WTC11 (cell line): ENCODE measurements around the gene C1QB. TPM values are rescaled to one million over a fixed set of nuclear protein-coding genes. Genes with fewer than 3 reads are reported as not detected.
A peak's percentile ranks its signal among the peaks of the same experiment; 100 is the strongest.

Source experiments
- ATAC-seq: fragments of 200-7000 bp; cut with Tn5 transposase; 2 replicates; pipeline ENCODE4 v1.10.0; 2021; ENCODE audit warnings: mild to moderate bottlenecking, moderate library complexity
- CTCF ChIA-PET: fragments of 300-600 bp; sonication (Branson Sonifier 250); formaldehyde crosslinking; loops from one replicate; lab custom pipeline; 2021; ENCODE audit warnings: antibody characterized with exemption; lab: Charles Lee
- POLR2A ChIA-PET: fragments of 350-600 bp; sonication (Branson Sonifier 250); formaldehyde crosslinking; loops from one replicate; lab custom pipeline; 2021; ENCODE audit warnings: antibody characterized with exemption; lab: Charles Lee
- DNase-seq: peaks from one replicate; pipeline ENCODE4 v3.0.0; 2021; ENCODE audit warnings: low spot score
- H3K27ac Mint-ChIP-seq: 2 replicates; pipeline ENCODE4 v1.8.0; 2021; ENCODE audit warnings: mixed read lengths
- H3K27me3 Mint-ChIP-seq: 2 replicates; pipeline ENCODE4 v1.8.0; 2021; ENCODE audit warnings: low read depth, mild to moderate bottlenecking, moderate library complexity, mixed read lengths
- H3K36me3 Mint-ChIP-seq: 2 replicates; pipeline ENCODE4 v1.8.0; 2021; ENCODE audit warnings: mixed read lengths
- H3K4me1 Mint-ChIP-seq: 2 replicates; pipeline ENCODE4 v1.8.0; 2022; ENCODE audit warnings: mixed read lengths
- H3K4me3 Mint-ChIP-seq: 2 replicates; pipeline ENCODE4 v1.8.0; 2021; ENCODE audit warnings: mild to moderate bottlenecking, moderate library complexity, mixed read lengths
- H3K9me3 Mint-ChIP-seq: 2 replicates; pipeline ENCODE4 v1.8.0; 2021; ENCODE audit warnings: mixed read lengths
- AR ChIP-seq: fragments of 250-450 bp; sonication (Bioruptor Pico); IDR thresholded peaks from 2 replicates; pipeline ENCODE4 v1.9.0; 2021; ENCODE audit warnings: mild to moderate bottlenecking
- CBFB ChIP-seq: sonication (generic); formaldehyde crosslinking; IDR thresholded peaks from 2 replicates; pipeline ENCODE4 v1.8.1; 2022; ENCODE audit warnings: mild to moderate bottlenecking, low read depth, missing genetic modification reagents
- CREB1 ChIP-seq: sonication (generic); formaldehyde crosslinking; IDR thresholded peaks from 2 replicates; pipeline ENCODE4 v1.8.0; 2023; ENCODE audit warnings: mild to moderate bottlenecking, missing genetic modification reagents
- CTCF ChIP-seq: fragments of 200-600 bp; IDR thresholded peaks from 2 replicates; pipeline ENCODE4 v1.8.0; 2022; ENCODE audit warnings: antibody characterized with exemption
- E2F1 ChIP-seq: sonication (generic); formaldehyde crosslinking; IDR thresholded peaks from 2 replicates; pipeline ENCODE4 v1.8.0; 2022; ENCODE audit warnings: mild to moderate bottlenecking, missing genetic modification reagents
- ESRRA ChIP-seq: sonication (generic); formaldehyde crosslinking; IDR thresholded peaks from 2 replicates; pipeline ENCODE4 v1.8.1; 2022; ENCODE audit warnings: mild to moderate bottlenecking, missing genetic modification reagents, borderline replicate concordance
- GABPB1 ChIP-seq: sonication (generic); formaldehyde crosslinking; IDR thresholded peaks from 2 replicates; pipeline ENCODE4 v1.8.1; 2023; ENCODE audit warnings: mild to moderate bottlenecking, missing genetic modification reagents
- IRF1 ChIP-seq: sonication (generic); formaldehyde crosslinking; IDR thresholded peaks from 2 replicates; pipeline ENCODE4 v1.8.0; 2023; ENCODE audit warnings: missing genetic modification reagents
- JUN ChIP-seq: sonication (generic); formaldehyde crosslinking; IDR thresholded peaks from 2 replicates; pipeline ENCODE4 v1.8.0; 2023; ENCODE audit warnings: mild to moderate bottlenecking, missing genetic modification reagents
- NR2C2 ChIP-seq: sonication (generic); formaldehyde crosslinking; IDR thresholded peaks from 2 replicates; pipeline ENCODE4 v1.8.0; 2022; ENCODE audit warnings: mild to moderate bottlenecking, missing genetic modification reagents
- SMAD3 ChIP-seq: sonication (generic); formaldehyde crosslinking; IDR thresholded peaks from 2 replicates; pipeline ENCODE4 v1.8.0; 2022; ENCODE audit warnings: missing genetic modification reagents, mild to moderate bottlenecking, borderline replicate concordance
- STAT6 ChIP-seq: sonication (generic); formaldehyde crosslinking; conservative IDR thresholded peaks from 2 replicates; pipeline ENCODE4 v1.8.1; 2023; ENCODE audit warnings: mild to moderate bottlenecking, low read depth, missing genetic modification reagents, moderate library complexity
- TP53 ChIP-seq: sonication (generic); formaldehyde crosslinking; IDR thresholded peaks from 2 replicates; pipeline ENCODE4 v1.8.1; 2023; ENCODE audit warnings: mild to moderate bottlenecking, missing genetic modification reagents
- USF2 ChIP-seq: sonication (generic); formaldehyde crosslinking; IDR thresholded peaks from 2 replicates; pipeline ENCODE4 v1.8.1; 2023; ENCODE audit warnings: mild to moderate bottlenecking, missing genetic modification reagents, moderate library complexity
- ZBTB43 ChIP-seq: sonication (generic); formaldehyde crosslinking; IDR thresholded peaks from 2 replicates; pipeline ENCODE4 v1.8.1; 2023; ENCODE audit warnings: mild to moderate bottlenecking, missing genetic modification reagents
- ZNF263 ChIP-seq: sonication (generic); formaldehyde crosslinking; IDR thresholded peaks from 2 replicates; pipeline ENCODE4 v1.8.1; 2022; ENCODE audit warnings: low read depth, mild to moderate bottlenecking, moderate library complexity, missing genetic modification reagents
- ZNF317 ChIP-seq: sonication (generic); formaldehyde crosslinking; IDR thresholded peaks from 2 replicates; pipeline ENCODE4 v1.8.1; 2023; ENCODE audit warnings: low read depth, mild to moderate bottlenecking, moderate library complexity, missing genetic modification reagents, borderline replicate concordance
- ZNF423 ChIP-seq: fragments of 250-450 bp; sonication (Bioruptor Pico); IDR thresholded peaks from 2 replicates; pipeline ENCODE4 v2.1.2; 2022; ENCODE audit warnings: mild to moderate bottlenecking, moderate library complexity
- total RNA-seq: library from RNA; stranded (reverse); gene quantifications from 3 replicates; pipeline ENCODE4 v1.2.3, GENCODE V29; 2021

C1QB gene
- total RNA-seq, 1 experiment from 2014 or later: 0.61 TPM

- 0 out of 2 replicates have a peak, but pooled peaks have one; percentile 22 for TF ChIP-seq USF2 (CRISPR knock-in tag)
These were observed 13.8 kb upstream of the C1QB start (continued) for GRCh38 chr1:22639286-22639685.

- no peaks in the 10 kb centered on the region for H3K36me3 Mint-ChIP-seq
- H3K9me3 Mint-ChIP-seq: no peaks in the 10 kb centered on the region
- no peak for TF ChIP-seq ZNF317 (CRISPR knock-in tag)
- no peak for TF ChIP-seq ESRRA
- no peak for TF ChIP-seq IRF1 (CRISPR knock-in tag)
- TF ChIP-seq CTCF: no peak
- no peak for TF ChIP-seq ZNF423
- TF ChIP-seq CREB1 (CRISPR knock-in tag): no peak
- TF ChIP-seq STAT6 (CRISPR knock-in tag): no peak
- no peak for TF ChIP-seq GABPB1 (CRISPR knock-in tag)
- TF ChIP-seq TP53: no peak
- no peak for TF ChIP-seq JUN
- TF ChIP-seq AR (CRISPR knock-in tag): no peak
- TF ChIP-seq USF2 (CRISPR knock-in tag): no peak
- TF ChIP-seq ZBTB43: no peak
- no peak for TF ChIP-seq SMAD3 (CRISPR knock-in tag)
- TF ChIP-seq NR2C2 (CRISPR knock-in tag): no peak
- no peak for TF ChIP-seq ZNF263 (CRISPR knock-in tag)
- TF ChIP-seq CBFB (CRISPR knock-in tag): no peak
- TF ChIP-seq E2F1: no peak
- peaks cover 5% of the 10 kb centered on the region for H3K4me1 Mint-ChIP-seq
- no peak overlapping the region for H3K27ac Mint-ChIP-seq
- DNase-seq (no peak), ATAC-seq (no peak)
- no peak overlapping the region for H3K4me3 Mint-ChIP-seq
- POLR2A ChIA-PET: no interaction called here
- CTCF ChIA-PET: interaction anchor here (0.5 to 3.0 kb wide), 34 partner anchors 12 to 323 kb away, joined by 3 to 68 read pairs (median 4); partner anchors contain the start of gene C1QB
- H3K27me3 Mint-ChIP-seq: 0 out of 2 replicates have a peak, but pooled peaks cover 4% of the 10 kb centered on the region
These were observed 11.8 kb upstream of the C1QB start for GRCh38 chr1:22641247-22641646.
